Dermis blood vessel endothelial cell (primary cell): ENCODE results near the gene DOCK9. TPM values are rescaled to one million over a fixed set of nuclear protein-coding genes. Genes with fewer than 3 reads are reported as not detected.
A peak's percentile ranks its signal among the peaks of the same experiment; 100 is the strongest.
"Not testable (repeated sequence)": the region's sequence is repeated elsewhere in the genome, so short reads cannot be mapped to it uniquely, and the experiment has no call there.

Experiments used
- DNase-seq: peaks from one replicate; pipeline ENCODE4 v3.0.0; 2010
- total RNA-seq: library from RNA; depleted of rRNA; stranded (reverse); fragments of >200 nt; gene quantifications from 2 replicates; pipeline ENCODE4 v1.2.3, GENCODE V29; 2014

Gene DOCK9
- total RNA-seq, 1 donor from 2014 or later: 556 TPM

- no peak for DNase-seq
Measured at GRCh38 chr13:98813993-98814392, 163.9 kb downstream of the DOCK9 start.

GRCh38 chr13:98812186-98812790 is 165.6 kb downstream of the DOCK9 start:
- not testable (repeated sequence) for DNase-seq

- DNase-seq: no peak
Measured at GRCh38 chr13:98810746-98811145, 167.1 kb downstream of the DOCK9 start.

GRCh38 chr13:98809345-98809777 is 168.5 kb downstream of the DOCK9 start:
- DNase-seq: no peak

GRCh38 chr13:98807774-98808173 is 170.1 kb downstream of the DOCK9 start:
- DNase-seq: no peak

- DNase-seq: no peak
Measured at GRCh38 chr13:98804336-98804855, 173.5 kb downstream of the DOCK9 start.

- DNase-seq: no peak
Measured at GRCh38 chr13:98803921-98804320, 173.9 kb downstream of the DOCK9 start.

- DNase-seq: no peak
Measured at GRCh38 chr13:98803111-98803561, 174.7 kb downstream of the DOCK9 start.

GRCh38 chr13:98802559-98802958 is 175.3 kb downstream of the DOCK9 start:
- no peak for DNase-seq

GRCh38 chr13:98801626-98802418 is 176.0 kb downstream of the DOCK9 start:
- DNase-seq: no peak

GRCh38 chr13:98800078-98800477 is 177.8 kb downstream of the DOCK9 start:
- no peak for DNase-seq

- no peak for DNase-seq
Measured at GRCh38 chr13:98798849-98799645, 178.8 kb downstream of the DOCK9 start.

- DNase-seq: no peak
Measured at GRCh38 chr13:98797456-98797855, 180.4 kb downstream of the DOCK9 start.

GRCh38 chr13:98796798-98797197 is 181.1 kb downstream of the DOCK9 start:
- no peak for DNase-seq

GRCh38 chr13:98796191-98796590 is 181.7 kb downstream of the DOCK9 start:
- DNase-seq: no peak

- DNase-seq: no peak
Measured at GRCh38 chr13:98795220-98795619, 182.6 kb downstream of the DOCK9 start.

GRCh38 chr13:98794498-98794897 is 183.4 kb downstream of the DOCK9 start:
- peak; percentile 19 for DNase-seq

GRCh38 chr13:98792785-98793495 is 184.9 kb downstream of the DOCK9 start:
- DNase-seq: no peak

- no peak for DNase-seq
Measured at GRCh38 chr13:98792321-98792720, 185.5 kb downstream of the DOCK9 start.

GRCh38 chr13:98791611-98792010 is 186.3 kb downstream of the DOCK9 start:
- no peak for DNase-seq

- DNase-seq: no peak
Measured at GRCh38 chr13:98787996-98788395, 189.9 kb downstream of the DOCK9 start.

- no peak for DNase-seq
Measured at GRCh38 chr13:98787173-98787572, 190.7 kb downstream of the DOCK9 start.
